Activated T-helper 2 cell treated with anti-CD3 and anti-CD28 coated beads, Interferon-gamma antibody, Interleukin-2, Interleukin-4, amounts not matched to agents 10 μg/mL and 5 μg/mL and 100 μg/mL, durations not matched to agents 14 hours and 24 hours and 36 hours (primary cell): ENCODE data around the gene KAZN. TPM values are rescaled to one million over a fixed set of nuclear protein-coding genes. Genes with fewer than 3 reads are reported as not detected.

Source experiments
- DNase-seq: peaks from one replicate; pipeline ENCODE4 v3.0.0; 2021; ENCODE audit warnings: low spot score
- H3K27ac Mint-ChIP-seq: one replicate; pipeline ENCODE4 v1.8.0; 2021; ENCODE audit warnings: mixed read lengths
- H3K27me3 Mint-ChIP-seq: one replicate; pipeline ENCODE4 v1.8.0; 2021; ENCODE audit warnings: low read depth, mixed read lengths
- H3K36me3 Mint-ChIP-seq: one replicate; pipeline ENCODE4 v1.8.0; 2021; ENCODE audit warnings: low read depth, mixed read lengths
- H3K4me1 Mint-ChIP-seq: one replicate; pipeline ENCODE4 v1.8.0; 2021; ENCODE audit warnings: low read depth, mixed read lengths
- H3K4me3 Mint-ChIP-seq: one replicate; pipeline ENCODE4 v1.8.0; 2021; ENCODE audit warnings: low read depth, mild to moderate bottlenecking, moderate library complexity, mixed read lengths
- H3K9me3 Mint-ChIP-seq: one replicate; pipeline ENCODE4 v1.8.0; 2021; ENCODE audit warnings: mixed read lengths
- intact Hi-C: fragments of 100-400 bp; cut with micrococcal nuclease; formaldehyde crosslinking; loops from one replicate; pipeline ENCODE4 v1.15.1; 2023
- total RNA-seq: library from RNA; stranded (reverse); gene quantifications from 2 replicates; pipeline ENCODE4 v1.2.3, GENCODE V29; 2022

KAZN gene
- total RNA-seq, 1 donor from 2014 or later: 0.68 TPM

DNA sequence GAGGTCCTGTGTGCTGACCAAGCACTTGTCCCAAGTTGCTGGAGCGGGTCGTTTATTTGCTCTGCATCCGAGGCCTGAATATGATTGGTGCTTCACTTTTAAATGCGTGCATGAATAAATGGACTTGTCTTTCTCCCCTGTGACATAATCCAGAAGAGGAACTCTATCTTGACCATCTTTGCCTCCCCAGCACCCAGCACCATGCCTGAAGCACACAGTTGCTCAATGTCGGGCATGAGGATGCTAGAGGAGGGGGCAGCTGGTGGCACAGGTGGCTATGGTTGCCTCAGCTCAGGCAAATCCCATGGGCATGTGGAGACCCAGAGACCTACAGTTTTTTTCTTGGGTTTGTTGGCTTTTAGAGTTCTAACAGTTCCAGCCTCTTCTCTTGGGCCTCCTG, 142.6 kb downstream of the KAZN start:
- Mint-ChIP-seq H3K27me3 (peaks cover 18% of the 10 kb centered on the region), H3K4me1 (no peaks in the 10 kb centered on the region), H3K9me3 (no peaks in the 10 kb centered on the region), H3K4me3 (no peak overlapping the region), H3K27ac (no peak overlapping the region), H3K36me3 (no peaks in the 10 kb centered on the region)
- intact Hi-C loops: no loop called here
- no peak for DNase-seq

DNA sequence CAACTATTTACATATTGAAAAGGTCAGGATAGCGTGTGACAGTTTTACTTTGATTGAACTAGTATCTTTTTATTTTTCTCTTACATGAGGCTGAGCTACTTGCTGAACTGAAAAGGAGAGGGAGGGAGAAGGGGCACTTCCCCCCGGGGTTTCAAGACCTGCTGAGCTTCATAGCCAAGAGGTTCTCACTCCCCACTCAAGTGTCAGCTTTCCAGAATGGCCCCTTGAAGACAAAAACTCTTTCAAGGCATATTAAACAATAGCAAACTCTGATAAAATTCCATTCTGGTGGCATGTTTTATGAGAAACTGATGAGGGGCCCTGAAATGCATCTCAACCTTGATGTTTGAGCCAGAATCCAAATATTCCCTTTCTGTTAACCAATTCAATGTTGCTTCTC, 143.0 kb downstream of the KAZN start:
- H3K27me3 Mint-ChIP-seq: peaks cover 18% of the 10 kb centered on the region
- no peak for DNase-seq
- H3K4me1 Mint-ChIP-seq: no peaks in the 10 kb centered on the region
- H3K4me3 Mint-ChIP-seq: no peak overlapping the region
- intact Hi-C loops: no loop called here
- no peak overlapping the region for H3K27ac Mint-ChIP-seq
- H3K36me3 Mint-ChIP-seq: no peaks in the 10 kb centered on the region
- H3K9me3 Mint-ChIP-seq: no peaks in the 10 kb centered on the region

DNA sequence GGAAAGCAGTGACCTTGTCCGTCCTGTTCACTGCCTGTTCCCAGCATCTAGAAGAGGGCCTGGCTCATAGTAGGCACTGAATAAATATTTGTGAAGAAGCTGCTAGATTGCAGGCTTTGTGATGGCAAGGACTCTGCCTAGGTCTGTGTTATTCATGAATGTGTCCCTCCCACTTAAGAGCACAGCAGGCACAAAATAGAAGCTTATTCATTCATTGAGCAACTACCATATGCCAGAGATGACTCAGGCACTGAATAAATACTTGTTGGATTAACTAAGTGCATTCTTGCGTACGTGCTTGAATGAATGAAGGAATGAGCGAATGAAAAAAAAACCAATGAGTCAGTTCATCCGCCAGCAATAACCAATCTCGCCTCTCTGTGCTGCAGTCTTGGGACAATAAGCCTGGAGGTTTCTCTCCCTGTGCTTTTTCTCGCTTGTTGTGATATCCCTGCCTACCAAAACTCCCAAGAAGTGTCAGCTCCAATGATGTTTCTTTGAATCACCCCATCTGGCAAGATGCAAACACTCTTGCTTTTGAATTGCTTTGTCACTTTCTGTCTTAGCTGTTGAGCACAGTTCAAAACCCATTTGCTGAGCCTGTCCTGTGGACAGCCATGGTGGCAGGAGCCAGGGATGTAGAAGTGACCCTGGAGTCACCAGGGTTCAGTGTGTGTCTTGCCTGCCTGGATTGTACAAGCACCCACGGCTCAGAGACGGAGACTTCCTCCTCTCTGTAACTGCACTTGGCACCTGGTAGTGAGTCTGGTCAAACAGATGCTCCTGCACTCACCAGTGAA, 143.9 kb downstream of the KAZN start:
- H3K9me3 Mint-ChIP-seq: no peaks in the 10 kb centered on the region
- no peak overlapping the region for H3K4me3 Mint-ChIP-seq
- H3K27me3 Mint-ChIP-seq: peaks cover 11% of the 10 kb centered on the region
- intact Hi-C loops: no loop called here
- H3K4me1 Mint-ChIP-seq: no peaks in the 10 kb centered on the region
- H3K27ac Mint-ChIP-seq: no peak overlapping the region
- DNase-seq: no peak
- no peaks in the 10 kb centered on the region for H3K36me3 Mint-ChIP-seq

DNA sequence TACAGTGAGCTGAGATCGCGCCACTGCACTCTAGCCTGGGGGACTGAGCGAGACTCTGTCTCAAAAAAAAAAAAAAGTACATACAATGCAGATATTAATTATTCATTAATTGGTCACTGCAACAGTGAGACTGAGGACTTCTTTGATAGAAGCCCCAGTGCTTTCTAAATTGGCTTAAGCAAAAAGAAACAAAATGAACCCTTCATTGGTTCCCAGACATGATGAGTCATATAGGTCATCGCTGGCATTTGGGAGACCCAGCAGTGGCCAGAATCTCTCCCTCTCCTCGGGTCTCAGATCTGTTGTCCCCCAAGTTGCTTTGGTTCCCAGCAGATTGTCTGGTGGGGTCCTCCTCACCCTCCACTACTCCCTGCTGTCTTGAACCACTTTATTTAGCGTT, 144.9 kb downstream of the KAZN start:
- DNase-seq: no peak
- Mint-ChIP-seq H3K36me3 (no peaks in the 10 kb centered on the region), H3K4me3 (no peak overlapping the region), H3K27ac (no peak overlapping the region), H3K4me1 (no peaks in the 10 kb centered on the region), H3K9me3 (no peaks in the 10 kb centered on the region), H3K27me3 (peaks cover 11% of the 10 kb centered on the region)
- intact Hi-C loops: no loop called here

DNA sequence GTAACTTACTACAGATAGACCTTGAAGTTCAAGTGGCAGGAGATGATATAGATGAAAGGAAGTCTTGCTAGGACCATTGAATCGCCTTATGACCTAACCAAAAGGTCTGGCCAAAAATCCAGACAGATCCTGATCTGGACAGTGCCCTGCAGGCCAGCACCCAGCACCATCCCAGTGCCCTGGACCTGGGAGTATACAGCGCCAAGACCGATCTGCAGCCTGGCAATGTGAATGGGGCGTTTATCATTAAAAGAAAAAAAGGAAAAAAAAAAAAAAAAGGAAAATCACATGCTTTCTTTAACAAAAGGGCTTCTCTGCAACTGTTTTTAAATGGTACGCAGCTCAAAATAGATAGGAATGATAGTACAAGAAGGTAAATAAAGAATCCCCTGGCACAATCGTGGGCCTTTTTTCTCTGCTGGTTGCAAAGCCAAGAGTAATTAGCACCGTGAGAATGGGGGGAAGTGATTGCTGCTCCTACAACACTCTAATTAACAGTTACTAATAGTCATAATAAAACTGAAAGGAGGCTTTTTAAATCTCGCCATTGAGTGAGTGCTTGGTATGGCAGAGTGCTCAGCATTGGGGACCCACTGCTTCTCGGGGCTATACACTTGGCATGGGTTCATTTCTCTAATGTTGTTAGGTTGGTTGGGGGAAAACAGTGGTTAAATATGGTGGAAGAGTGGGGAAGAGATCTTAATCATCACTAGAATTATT, 146.7 kb downstream of the KAZN start:
- H3K27me3 Mint-ChIP-seq: peaks cover 9% of the 10 kb centered on the region
- no peaks in the 10 kb centered on the region for H3K9me3 Mint-ChIP-seq
- H3K4me3 Mint-ChIP-seq: no peak overlapping the region
- intact Hi-C loops: no loop called here
- no peak overlapping the region for H3K27ac Mint-ChIP-seq
- no peak for DNase-seq
- no peaks in the 10 kb centered on the region for H3K4me1 Mint-ChIP-seq
- no peaks in the 10 kb centered on the region for H3K36me3 Mint-ChIP-seq

DNA sequence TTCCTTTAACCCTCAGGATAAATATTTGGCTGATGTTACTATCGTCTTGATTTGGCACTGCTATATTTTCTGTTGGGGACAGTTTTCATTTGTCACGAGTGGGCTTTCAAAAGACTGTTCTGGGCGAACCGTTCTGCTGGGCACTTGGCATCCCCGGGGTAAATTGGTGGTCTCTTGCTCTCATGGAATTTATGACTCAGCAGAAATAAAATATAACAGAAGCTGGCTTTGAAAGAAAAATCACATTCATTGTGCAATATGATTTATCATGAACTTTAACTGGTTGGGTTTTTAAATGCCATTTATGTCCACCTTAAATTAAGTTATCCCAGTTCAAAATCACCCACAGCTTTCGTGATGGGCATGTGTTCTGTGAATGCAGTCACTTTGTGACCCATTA, 147.3 kb downstream of the KAZN start:
- peaks cover 5% of the 10 kb centered on the region for H3K27me3 Mint-ChIP-seq
- no peaks in the 10 kb centered on the region for H3K4me1 Mint-ChIP-seq
- no peak overlapping the region for H3K27ac Mint-ChIP-seq
- DNase-seq: no peak
- H3K36me3 Mint-ChIP-seq: no peaks in the 10 kb centered on the region
- H3K9me3 Mint-ChIP-seq: no peaks in the 10 kb centered on the region
- intact Hi-C loops: no loop called here
- H3K4me3 Mint-ChIP-seq: no peak overlapping the region

DNA sequence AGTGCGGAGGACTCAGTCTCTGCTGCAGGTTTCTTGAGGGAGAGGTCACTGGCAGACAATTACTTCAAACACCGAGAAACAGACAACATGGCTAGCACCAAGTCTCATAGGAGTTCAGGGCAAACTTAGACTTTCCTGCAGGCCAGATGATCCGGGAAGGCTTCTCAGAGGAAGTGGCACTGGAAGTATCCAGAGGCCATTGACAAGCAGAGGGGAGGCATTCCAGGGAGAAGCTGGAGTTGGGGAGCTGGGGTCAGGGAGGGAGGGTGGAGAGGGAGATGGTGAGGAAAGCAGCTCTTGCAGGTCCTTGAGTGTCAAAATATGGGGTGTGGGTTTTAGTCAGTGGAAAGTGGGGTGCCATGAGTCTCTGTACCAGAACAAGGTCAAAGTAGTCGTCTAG, 147.9 kb downstream of the KAZN start:
- H3K9me3 Mint-ChIP-seq: no peaks in the 10 kb centered on the region
- intact Hi-C loops: no loop called here
- H3K36me3 Mint-ChIP-seq: no peaks in the 10 kb centered on the region

DNA sequence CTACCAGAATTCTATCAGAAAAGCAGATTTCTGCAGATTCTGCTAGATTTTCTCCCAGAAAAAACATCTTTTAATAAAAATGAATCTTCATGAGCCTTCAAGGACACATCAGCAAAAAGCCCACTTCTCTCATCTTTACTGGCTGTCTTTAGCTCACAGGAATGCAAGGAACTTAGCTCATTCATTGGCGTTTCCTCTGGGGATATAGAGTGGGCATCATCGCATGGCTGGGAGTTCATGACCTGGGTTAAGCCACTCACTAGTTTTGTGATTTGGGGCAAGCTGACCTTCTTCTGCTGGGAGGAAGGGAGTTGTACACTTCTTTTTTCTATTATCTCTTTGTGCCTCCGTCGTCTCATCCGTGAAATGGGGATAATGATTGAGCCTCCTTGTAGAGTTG, 149.7 kb downstream of the KAZN start:
- H3K4me3 Mint-ChIP-seq: no peak overlapping the region
- no peaks in the 10 kb centered on the region for H3K36me3 Mint-ChIP-seq
- no peaks in the 10 kb centered on the region for H3K27me3 Mint-ChIP-seq
- DNase-seq: no peak
- H3K9me3 Mint-ChIP-seq: no peaks in the 10 kb centered on the region
- intact Hi-C loops: no loop called here
- no peak overlapping the region for H3K27ac Mint-ChIP-seq
- no peaks in the 10 kb centered on the region for H3K4me1 Mint-ChIP-seq

More for the DNA sequence above, 147.9 kb downstream of the KAZN start:
- DNase-seq: no peak
- H3K27me3 Mint-ChIP-seq: no peaks in the 10 kb centered on the region
- no peaks in the 10 kb centered on the region for H3K4me1 Mint-ChIP-seq
- H3K4me3 Mint-ChIP-seq: no peak overlapping the region
- no peak overlapping the region for H3K27ac Mint-ChIP-seq

DNA sequence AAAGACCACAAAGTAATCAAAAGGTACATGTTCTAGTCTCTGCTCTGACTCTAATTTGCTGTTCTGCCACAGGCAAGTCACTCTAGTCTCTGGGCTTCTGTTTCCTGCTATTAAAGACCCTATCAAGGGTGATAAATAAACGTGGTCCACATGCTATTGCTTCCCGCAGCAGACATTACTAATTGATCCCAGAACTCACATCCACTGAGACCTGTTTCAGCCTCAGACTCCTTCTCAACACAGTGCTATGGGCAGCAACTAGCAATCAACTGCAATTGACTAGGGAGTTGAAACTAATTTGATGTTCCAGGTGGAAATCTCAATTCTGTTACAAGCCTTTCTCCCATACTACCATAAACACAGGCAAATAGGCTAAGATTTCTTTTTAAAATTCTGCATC, 150.5 kb downstream of the KAZN start:
- no peak overlapping the region for H3K4me3 Mint-ChIP-seq
- H3K36me3 Mint-ChIP-seq: no peaks in the 10 kb centered on the region
- no peak overlapping the region for H3K27ac Mint-ChIP-seq
- DNase-seq: no peak
- H3K4me1 Mint-ChIP-seq: no peaks in the 10 kb centered on the region
- no peaks in the 10 kb centered on the region for H3K9me3 Mint-ChIP-seq
- H3K27me3 Mint-ChIP-seq: no peaks in the 10 kb centered on the region
- intact Hi-C loops: no loop called here

DNA sequence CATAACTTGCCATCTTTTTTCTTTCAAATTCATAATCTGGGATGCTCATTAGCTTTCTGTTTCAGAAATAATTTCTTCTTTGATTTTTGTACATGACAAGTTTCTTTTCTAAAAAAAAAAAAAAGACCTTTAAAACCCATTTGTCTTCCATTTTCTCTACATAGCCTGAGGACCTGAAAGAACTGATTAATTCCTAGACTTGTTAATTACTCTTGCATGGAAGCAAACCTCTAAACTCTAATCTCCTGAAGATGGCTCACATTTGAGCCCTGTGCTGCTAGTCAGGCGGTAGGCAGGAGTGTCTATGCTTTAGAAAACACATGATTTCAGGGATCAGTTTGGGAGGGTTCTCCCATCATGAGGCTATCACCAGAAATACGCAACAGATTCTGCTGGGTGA, 152.0 kb downstream of the KAZN start:
- Mint-ChIP-seq H3K4me1 (no peaks in the 10 kb centered on the region), H3K27ac (no peak overlapping the region), H3K27me3 (no peaks in the 10 kb centered on the region), H3K4me3 (no peak overlapping the region), H3K36me3 (no peaks in the 10 kb centered on the region), H3K9me3 (no peaks in the 10 kb centered on the region)
- intact Hi-C loops: no loop called here
- no peak for DNase-seq

DNA sequence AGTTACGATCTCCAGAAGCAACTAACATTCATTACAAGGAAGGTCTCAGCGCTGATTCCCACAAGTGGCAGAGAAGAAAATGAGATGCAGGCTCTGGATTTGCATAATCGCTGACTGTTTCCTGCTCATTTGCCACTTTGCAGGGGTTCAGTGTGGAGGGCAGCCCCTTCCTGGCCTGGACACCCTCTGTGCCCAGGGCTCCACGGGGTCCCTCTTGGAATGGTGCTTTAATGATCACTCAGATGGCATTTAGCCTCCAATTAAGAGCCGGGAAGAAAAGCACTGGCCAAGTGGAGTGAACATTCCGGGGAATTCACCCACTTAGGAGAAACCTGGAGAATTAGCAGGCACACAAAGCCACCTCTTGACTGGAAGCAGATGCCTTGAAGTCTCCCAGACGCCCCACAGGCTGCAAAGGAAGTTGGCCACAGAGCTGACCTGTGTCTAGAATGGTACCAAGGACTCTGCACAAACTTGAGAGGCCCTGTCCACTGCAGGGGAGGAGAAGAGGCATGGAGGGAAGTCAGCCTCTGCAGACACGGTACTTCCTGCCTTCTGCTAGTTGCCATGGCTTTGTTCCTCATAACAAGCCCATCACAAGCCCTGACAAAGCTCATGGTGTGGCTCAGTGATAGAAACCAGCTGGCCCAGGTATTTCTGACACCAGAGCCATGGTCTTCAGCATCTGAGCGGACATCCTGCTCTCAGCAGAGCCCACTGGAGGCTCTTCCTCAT, 157.2 kb downstream of the KAZN start:
- Mint-ChIP-seq H3K9me3 (no peaks in the 10 kb centered on the region), H3K36me3 (no peaks in the 10 kb centered on the region), H3K27ac (no peak overlapping the region), H3K4me1 (no peaks in the 10 kb centered on the region), H3K27me3 (no peaks in the 10 kb centered on the region), H3K4me3 (no peak overlapping the region)
- DNase-seq: no peak
- intact Hi-C loops: no loop called here

DNA sequence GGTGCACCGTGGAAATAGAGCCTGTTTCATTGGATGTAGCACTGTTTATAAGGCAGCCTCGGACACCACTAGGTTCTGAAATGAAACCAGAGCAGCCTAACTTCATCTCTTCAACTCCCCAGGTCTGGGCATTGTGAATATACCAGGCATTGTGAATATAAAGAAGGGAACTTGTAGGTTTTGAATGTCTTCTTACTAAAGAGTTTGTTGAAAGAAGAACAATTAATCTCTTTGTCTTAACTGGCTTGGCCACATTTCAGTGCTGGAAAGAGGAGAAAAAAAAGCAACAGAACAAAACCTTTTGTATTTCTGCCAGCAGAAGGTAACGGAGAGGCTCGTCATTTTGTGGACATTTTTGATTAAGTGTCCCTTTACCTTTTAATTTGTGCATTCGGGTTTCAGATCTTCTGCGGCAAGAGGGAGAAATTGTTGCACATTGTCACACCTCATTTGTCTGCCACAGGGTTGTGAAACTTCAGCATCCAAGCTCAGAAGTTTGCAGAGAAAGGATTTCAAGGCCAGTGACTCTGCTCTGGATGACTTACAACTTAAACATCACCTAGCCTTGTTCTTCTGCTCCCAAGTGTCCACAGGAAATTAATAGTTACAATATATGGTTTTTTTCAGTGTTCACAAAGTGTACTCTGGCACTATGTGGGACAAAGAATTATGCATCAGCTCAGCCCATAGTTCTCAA, 158.3 kb downstream of the KAZN start:
- H3K9me3 Mint-ChIP-seq: no peaks in the 10 kb centered on the region
- DNase-seq: no peak
- H3K27me3 Mint-ChIP-seq: no peaks in the 10 kb centered on the region

DNA sequence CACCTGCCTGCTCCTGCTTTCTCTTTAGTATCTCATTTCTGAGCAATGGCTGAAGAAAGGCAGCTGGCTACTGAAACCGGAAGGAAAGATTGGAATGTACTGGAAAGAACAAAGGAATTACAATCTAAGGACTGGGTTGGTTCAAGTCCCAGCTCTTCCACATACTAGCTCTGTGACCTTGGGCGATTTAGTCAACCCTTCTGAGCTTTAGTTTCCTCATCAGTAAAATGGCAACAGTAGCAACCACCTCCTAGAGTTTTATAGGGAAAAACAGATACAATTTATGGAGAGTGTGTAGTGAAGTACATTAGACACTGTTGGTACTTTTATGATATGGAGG, 158.8 kb downstream of the KAZN start:
- Mint-ChIP-seq H3K4me3 (no peak overlapping the region), H3K9me3 (no peaks in the 10 kb centered on the region)

More for the DNA sequence above, 158.3 kb downstream of the KAZN start:
- intact Hi-C loops: no loop called here
- Mint-ChIP-seq H3K4me1 (no peaks in the 10 kb centered on the region), H3K27ac (no peak overlapping the region), H3K36me3 (no peaks in the 10 kb centered on the region), H3K4me3 (no peak overlapping the region)

More for the DNA sequence above, 158.8 kb downstream of the KAZN start:
- intact Hi-C loops: no loop called here
- H3K4me1 Mint-ChIP-seq: no peaks in the 10 kb centered on the region
- no peak overlapping the region for H3K27ac Mint-ChIP-seq
- no peak for DNase-seq
- no peaks in the 10 kb centered on the region for H3K36me3 Mint-ChIP-seq
- H3K27me3 Mint-ChIP-seq: no peaks in the 10 kb centered on the region
